ENCODE measurements around the gene CACNA1I. TPM values are rescaled to one million over a fixed set of nuclear protein-coding genes. Genes with fewer than 3 reads are reported as not detected.
A peak's percentile ranks its signal among the peaks of the same experiment; 100 is the strongest.

The CACNA1I gene
- total and polyA plus RNA-seq, 2 donors (not counting 3 experiments of a cell fraction or from before 2014, with no cell fraction given): not detected

GRCh38 chr22:39655004-39655579 is 84.5 kb downstream of the CACNA1I start:
- POLR2A ChIA-PET: no interaction called here
- CTCF ChIA-PET: interaction anchor here (1.2 kb wide), 1 partner anchor 370 kb away, joined by 3 read pairs; no protein-coding TSS in a partner anchor
- BruUV-seq (replicated peaks): no TSS peak

GRCh38 chr22:39655831-39656230 is 85.3 kb downstream of the CACNA1I start:
- no peaks in the 10 kb centered on the region for H3K79me2 ChIP-seq (ENCODE audit: control insufficient read depth, insufficient read depth, low read length)
- no peaks in the 10 kb centered on the region for H3K9me3 ChIP-seq (replicated peaks; ENCODE audit: control insufficient read depth, insufficient read depth, low read length)
- no peak overlapping the region for H2AFZ ChIP-seq (ENCODE audit: low read depth, low read length)
- POLR2A ChIA-PET: no interaction called here
- intact Hi-C loops (cut with micrococcal nuclease): no loop called here
- CTCF ChIA-PET: interaction anchor here (0.6 to 1.2 kb wide), 2 partner anchors 96 to 369 kb away, joined by 3 read pairs; no protein-coding TSS in a partner anchor
- H3K27me3 ChIP-seq (ENCODE audit: control insufficient read depth in 2 of 2, insufficient read depth in 2 of 2, low read length in 2 of 2): peaks cover 0 to 2% of the 10 kb centered on the region in 2 experiments
- no peaks in the 10 kb centered on the region for H3K4me1 ChIP-seq (ENCODE audit: control insufficient read depth, extremely low read depth, insufficient read depth, low read length)
- H4K20me1 ChIP-seq (replicated peaks; ENCODE audit: control insufficient read depth, extremely low read depth, insufficient read depth, low read length): no peaks in the 10 kb centered on the region
- H3K9me1 ChIP-seq (replicated peaks; ENCODE audit: control insufficient read depth, extremely low read depth, insufficient read depth, low read length): no peaks in the 10 kb centered on the region
- no peak overlapping the region for H3K27ac ChIP-seq (ENCODE audit: insufficient read depth, low read depth, low read length)
- H3K36me3 ChIP-seq (ENCODE audit: control insufficient read depth in 2 of 2, extremely low read depth in 1 of 2, insufficient read depth in 2 of 2, low read length in 2 of 2): no peaks in the 10 kb centered on the region
- H3K9ac ChIP-seq (replicated peaks; ENCODE audit: extremely low read depth, insufficient read depth, low read length): no peak overlapping the region
- dilution Hi-C loops (cut with MboI; ENCODE audit: extremely low pct_ligation_motif_present, low sequenced_read_pairs): no loop called here
- H3K4me2 ChIP-seq (ENCODE audit: insufficient read depth, low read length): no peak overlapping the region
- TF ChIP-seq MYC (IDR thresholded peaks at IDR 0.05; ENCODE audit: low read depth, low read length) (no peak), GATA2 (IDR thresholded peaks at IDR 0.05; ENCODE audit: insufficient read depth, insufficient read length, low read depth, low read length) (no peak), EZH2 (IDR thresholded peaks at IDR 0.05; ENCODE audit: borderline replicate concordance, low read depth, low read length, severe bottlenecking) (no peak), POLR2A (IDR thresholded peaks at IDR 0.05; ENCODE audit: low read depth, low read length) (no peak), FOS (IDR thresholded peaks at IDR 0.05; ENCODE audit: borderline replicate concordance, insufficient read depth, low read length) (no peak), JUN (IDR thresholded peaks at IDR 0.05; ENCODE audit: borderline replicate concordance, insufficient read depth, insufficient read length, low read depth) (no peak), POLR2AphosphoS5 (IDR thresholded peaks at IDR 0.05; ENCODE audit: insufficient read depth, low read depth, low read length) (no peak)
- TF ChIP-seq, protein P1, sequence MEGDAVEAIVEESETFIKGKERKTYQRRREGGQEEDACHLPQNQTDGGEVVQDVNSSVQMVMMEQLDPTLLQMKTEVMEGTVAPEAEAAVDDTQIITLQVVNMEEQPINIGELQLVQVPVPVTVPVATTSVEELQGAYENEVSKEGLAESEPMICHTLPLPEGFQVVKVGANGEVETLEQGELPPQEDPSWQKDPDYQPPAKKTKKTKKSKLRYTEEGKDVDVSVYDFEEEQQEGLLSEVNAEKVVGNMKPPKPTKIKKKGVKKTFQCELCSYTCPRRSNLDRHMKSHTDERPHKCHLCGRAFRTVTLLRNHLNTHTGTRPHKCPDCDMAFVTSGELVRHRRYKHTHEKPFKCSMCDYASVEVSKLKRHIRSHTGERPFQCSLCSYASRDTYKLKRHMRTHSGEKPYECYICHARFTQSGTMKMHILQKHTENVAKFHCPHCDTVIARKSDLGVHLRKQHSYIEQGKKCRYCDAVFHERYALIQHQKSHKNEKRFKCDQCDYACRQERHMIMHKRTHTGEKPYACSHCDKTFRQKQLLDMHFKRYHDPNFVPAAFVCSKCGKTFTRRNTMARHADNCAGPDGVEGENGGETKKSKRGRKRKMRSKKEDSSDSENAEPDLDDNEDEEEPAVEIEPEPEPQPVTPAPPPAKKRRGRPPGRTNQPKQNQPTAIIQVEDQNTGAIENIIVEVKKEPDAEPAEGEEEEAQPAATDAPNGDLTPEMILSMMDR (IDR thresholded peaks at IDR 0.05; ENCODE audit: extremely low read depth in 1 of 2, insufficient read depth in 1 of 2, low read depth in 1 of 2, low read length in 2 of 2): no peak
- TF ChIP-seq, protein P2, sequence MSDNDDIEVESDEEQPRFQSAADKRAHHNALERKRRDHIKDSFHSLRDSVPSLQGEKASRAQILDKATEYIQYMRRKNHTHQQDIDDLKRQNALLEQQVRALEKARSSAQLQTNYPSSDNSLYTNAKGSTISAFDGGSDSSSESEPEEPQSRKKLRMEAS (IDR thresholded peaks at IDR 0.05; ENCODE audit: insufficient read depth, insufficient read length): no peak
- FAIRE-seq (no peak), DNase-seq (ENCODE audit: low read depth, low spot score) (no peak)
- H3K4me3 ChIP-seq (replicated peaks in 1 of 3; ENCODE audit: insufficient read depth in 1 of 3, low read depth in 1 of 3, low read length in 3 of 3): no peak overlapping the region
- BruUV-seq (replicated peaks): no TSS peak

More at GRCh38 chr22:39655004-39655579, 84.5 kb downstream of the CACNA1I start:
- no peaks in the 10 kb centered on the region for H3K27me3 ChIP-seq (ENCODE audit: control insufficient read depth in 2 of 2, insufficient read depth in 2 of 2, low read length in 2 of 2)
- no peak overlapping the region for H3K9ac ChIP-seq (replicated peaks; ENCODE audit: extremely low read depth, insufficient read depth, low read length)
- no peaks in the 10 kb centered on the region for H4K20me1 ChIP-seq (replicated peaks; ENCODE audit: control insufficient read depth, extremely low read depth, insufficient read depth, low read length)
- H3K4me3 ChIP-seq (replicated peaks in 1 of 3; ENCODE audit: insufficient read depth in 1 of 3, low read depth in 1 of 3, low read length in 3 of 3): no peak overlapping the region
- DNase-seq (ENCODE audit: low read depth, low spot score) (no peak), FAIRE-seq (no peak)
- no peak overlapping the region for H3K27ac ChIP-seq (ENCODE audit: insufficient read depth, low read depth, low read length)
- H3K79me2 ChIP-seq (ENCODE audit: control insufficient read depth, insufficient read depth, low read length): no peaks in the 10 kb centered on the region
- H3K9me1 ChIP-seq (replicated peaks; ENCODE audit: control insufficient read depth, extremely low read depth, insufficient read depth, low read length): no peaks in the 10 kb centered on the region
- no peak overlapping the region for H3K4me2 ChIP-seq (ENCODE audit: insufficient read depth, low read length)
- no peaks in the 10 kb centered on the region for H3K36me3 ChIP-seq (ENCODE audit: control insufficient read depth in 2 of 2, extremely low read depth in 1 of 2, insufficient read depth in 2 of 2, low read length in 2 of 2)
- no peak for TF ChIP-seq MYC (IDR thresholded peaks at IDR 0.05; ENCODE audit: low read depth, low read length)
- TF ChIP-seq, protein P1 (IDR thresholded peaks at IDR 0.05; ENCODE audit: extremely low read depth in 1 of 2, insufficient read depth in 1 of 2, low read depth in 1 of 2, low read length in 2 of 2): peak in 1 of 2 donors; percentile 14
- TF ChIP-seq POLR2A (IDR thresholded peaks at IDR 0.05; ENCODE audit: low read depth, low read length): no peak
- intact Hi-C loops (cut with micrococcal nuclease) (no loop called here), dilution Hi-C loops (cut with MboI; ENCODE audit: extremely low pct_ligation_motif_present, low sequenced_read_pairs) (no loop called here)
- H2AFZ ChIP-seq (ENCODE audit: low read depth, low read length): no peak overlapping the region
- no peaks in the 10 kb centered on the region for H3K9me3 ChIP-seq (replicated peaks; ENCODE audit: control insufficient read depth, insufficient read depth, low read length)
- no peaks in the 10 kb centered on the region for H3K4me1 ChIP-seq (ENCODE audit: control insufficient read depth, extremely low read depth, insufficient read depth, low read length)
